ENCODE measurements around the gene ATF5.

ATF5 gene

DNA sequence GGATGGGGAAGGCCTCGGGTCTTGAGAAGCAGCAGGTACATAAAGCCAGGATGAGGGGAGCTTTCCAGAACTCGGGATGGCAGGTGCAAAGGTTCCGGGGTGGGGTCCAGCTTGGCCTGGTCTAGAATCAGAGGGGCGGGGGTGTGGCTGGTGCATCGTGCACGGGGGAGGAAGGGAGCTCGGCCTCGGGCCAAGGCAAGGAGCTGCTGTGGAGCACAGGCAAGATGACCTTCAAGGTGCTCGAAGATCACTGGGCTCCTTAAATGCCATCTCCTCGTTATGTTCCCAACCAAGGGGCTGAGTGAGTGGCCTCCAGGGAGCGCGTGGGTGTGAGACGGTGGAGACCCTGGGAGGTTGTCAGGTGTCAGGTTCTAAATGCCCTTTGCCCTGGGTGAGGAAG is 48.1 kb downstream of the ATF5 start:
- no peak for TF ChIP-seq SPI1 (IDR thresholded peaks at IDR 0.05; ENCODE audit: borderline replicate concordance, low read depth)
- TF ChIP-seq, protein P1, sequence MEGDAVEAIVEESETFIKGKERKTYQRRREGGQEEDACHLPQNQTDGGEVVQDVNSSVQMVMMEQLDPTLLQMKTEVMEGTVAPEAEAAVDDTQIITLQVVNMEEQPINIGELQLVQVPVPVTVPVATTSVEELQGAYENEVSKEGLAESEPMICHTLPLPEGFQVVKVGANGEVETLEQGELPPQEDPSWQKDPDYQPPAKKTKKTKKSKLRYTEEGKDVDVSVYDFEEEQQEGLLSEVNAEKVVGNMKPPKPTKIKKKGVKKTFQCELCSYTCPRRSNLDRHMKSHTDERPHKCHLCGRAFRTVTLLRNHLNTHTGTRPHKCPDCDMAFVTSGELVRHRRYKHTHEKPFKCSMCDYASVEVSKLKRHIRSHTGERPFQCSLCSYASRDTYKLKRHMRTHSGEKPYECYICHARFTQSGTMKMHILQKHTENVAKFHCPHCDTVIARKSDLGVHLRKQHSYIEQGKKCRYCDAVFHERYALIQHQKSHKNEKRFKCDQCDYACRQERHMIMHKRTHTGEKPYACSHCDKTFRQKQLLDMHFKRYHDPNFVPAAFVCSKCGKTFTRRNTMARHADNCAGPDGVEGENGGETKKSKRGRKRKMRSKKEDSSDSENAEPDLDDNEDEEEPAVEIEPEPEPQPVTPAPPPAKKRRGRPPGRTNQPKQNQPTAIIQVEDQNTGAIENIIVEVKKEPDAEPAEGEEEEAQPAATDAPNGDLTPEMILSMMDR (IDR thresholded peaks at IDR 0.05; ENCODE audit: insufficient read depth, low read length): no peak
- no peak for TF ChIP-seq POLR2AphosphoS5 (IDR thresholded peaks at IDR 0.05; ENCODE audit: low read depth)
- TF ChIP-seq, protein P2, sequence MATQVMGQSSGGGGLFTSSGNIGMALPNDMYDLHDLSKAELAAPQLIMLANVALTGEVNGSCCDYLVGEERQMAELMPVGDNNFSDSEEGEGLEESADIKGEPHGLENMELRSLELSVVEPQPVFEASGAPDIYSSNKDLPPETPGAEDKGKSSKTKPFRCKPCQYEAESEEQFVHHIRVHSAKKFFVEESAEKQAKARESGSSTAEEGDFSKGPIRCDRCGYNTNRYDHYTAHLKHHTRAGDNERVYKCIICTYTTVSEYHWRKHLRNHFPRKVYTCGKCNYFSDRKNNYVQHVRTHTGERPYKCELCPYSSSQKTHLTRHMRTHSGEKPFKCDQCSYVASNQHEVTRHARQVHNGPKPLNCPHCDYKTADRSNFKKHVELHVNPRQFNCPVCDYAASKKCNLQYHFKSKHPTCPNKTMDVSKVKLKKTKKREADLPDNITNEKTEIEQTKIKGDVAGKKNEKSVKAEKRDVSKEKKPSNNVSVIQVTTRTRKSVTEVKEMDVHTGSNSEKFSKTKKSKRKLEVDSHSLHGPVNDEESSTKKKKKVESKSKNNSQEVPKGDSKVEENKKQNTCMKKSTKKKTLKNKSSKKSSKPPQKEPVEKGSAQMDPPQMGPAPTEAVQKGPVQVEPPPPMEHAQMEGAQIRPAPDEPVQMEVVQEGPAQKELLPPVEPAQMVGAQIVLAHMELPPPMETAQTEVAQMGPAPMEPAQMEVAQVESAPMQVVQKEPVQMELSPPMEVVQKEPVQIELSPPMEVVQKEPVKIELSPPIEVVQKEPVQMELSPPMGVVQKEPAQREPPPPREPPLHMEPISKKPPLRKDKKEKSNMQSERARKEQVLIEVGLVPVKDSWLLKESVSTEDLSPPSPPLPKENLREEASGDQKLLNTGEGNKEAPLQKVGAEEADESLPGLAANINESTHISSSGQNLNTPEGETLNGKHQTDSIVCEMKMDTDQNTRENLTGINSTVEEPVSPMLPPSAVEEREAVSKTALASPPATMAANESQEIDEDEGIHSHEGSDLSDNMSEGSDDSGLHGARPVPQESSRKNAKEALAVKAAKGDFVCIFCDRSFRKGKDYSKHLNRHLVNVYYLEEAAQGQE (IDR thresholded peaks at IDR 0.05; ENCODE audit: insufficient replicate concordance, low read depth): no peak
- no peak for TF ChIP-seq GABPA (IDR thresholded peaks at IDR 0.05; ENCODE audit: low read depth)
- no peak for DNase-seq (ENCODE audit: low read depth in 1 of 2, low spot score in 1 of 2)

DNA sequence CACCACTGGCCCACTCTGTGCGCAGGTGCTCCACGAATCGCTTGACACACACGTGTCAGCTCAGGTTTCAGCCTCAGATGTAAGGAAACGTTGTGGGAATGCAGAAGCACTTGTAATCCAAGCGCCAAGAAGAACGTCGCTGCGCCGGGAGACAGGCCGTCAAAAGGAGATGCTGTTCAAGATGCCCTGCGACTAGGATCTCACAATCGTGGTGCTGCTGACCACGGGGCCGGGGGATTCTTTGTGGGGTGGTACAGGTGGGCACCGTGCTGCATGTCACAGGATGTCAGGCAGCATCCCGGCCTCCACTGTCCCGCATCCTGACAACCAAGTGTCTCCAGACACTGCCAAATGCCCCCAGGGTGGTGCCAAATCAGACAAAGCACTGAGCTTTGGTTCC is 48.9 kb downstream of the ATF5 start:
- Histone ChIP-seq H3K27me3 (ENCODE audit: insufficient read depth, poor library complexity, severe bottlenecking) (no peaks in the 10 kb centered on the region), H3K27ac (replicated peaks) (no peak overlapping the region), H3K4me3 (replicated peaks; ENCODE audit: insufficient read depth, low read length) (no peak overlapping the region)
- no peak for DNase-seq (ENCODE audit: low read depth in 1 of 2, low spot score in 1 of 2)
- TF ChIP-seq, protein P2 (IDR thresholded peaks at IDR 0.05; ENCODE audit: insufficient replicate concordance, low read depth): no peak
- TF ChIP-seq, protein P1 (IDR thresholded peaks at IDR 0.05; ENCODE audit: insufficient read depth, low read length): no peak
- TF ChIP-seq POLR2AphosphoS5 (IDR thresholded peaks at IDR 0.05; ENCODE audit: low read depth): no peak
- no peak for TF ChIP-seq GABPA (IDR thresholded peaks at IDR 0.05; ENCODE audit: low read depth)
- no peak for TF ChIP-seq SPI1 (IDR thresholded peaks at IDR 0.05; ENCODE audit: borderline replicate concordance, low read depth)

More for the DNA sequence above, 48.1 kb downstream of the ATF5 start:
- H3K27me3 ChIP-seq (ENCODE audit: insufficient read depth, poor library complexity, severe bottlenecking): no peaks in the 10 kb centered on the region
- H3K4me3 ChIP-seq (replicated peaks; ENCODE audit: insufficient read depth, low read length): no peak overlapping the region
- H3K27ac ChIP-seq (replicated peaks): no peak overlapping the region

- no peak for DNase-seq (ENCODE audit: low read depth in 1 of 2, low spot score in 1 of 2)
- H3K27me3 ChIP-seq (ENCODE audit: insufficient read depth, poor library complexity, severe bottlenecking): no peaks in the 10 kb centered on the region
- H3K4me3 ChIP-seq (replicated peaks; ENCODE audit: insufficient read depth, low read length): no peak overlapping the region
- TF ChIP-seq, protein P2 (IDR thresholded peaks at IDR 0.05; ENCODE audit: insufficient replicate concordance, low read depth): no peak
- no peak for TF ChIP-seq POLR2AphosphoS5 (IDR thresholded peaks at IDR 0.05; ENCODE audit: low read depth)
- no peak for TF ChIP-seq SPI1 (IDR thresholded peaks at IDR 0.05; ENCODE audit: borderline replicate concordance, low read depth)
- no peak for TF ChIP-seq GABPA (IDR thresholded peaks at IDR 0.05; ENCODE audit: low read depth)
- TF ChIP-seq, protein P1 (IDR thresholded peaks at IDR 0.05; ENCODE audit: insufficient read depth, low read length): no peak
- no peak overlapping the region for H3K27ac ChIP-seq (replicated peaks)
Measured at GRCh38 chr19:49978324-49978723, 49.3 kb downstream of the ATF5 start.

All from HL-60 (cell line).